ENCODE measurements around the gene CHD1.

The CHD1 gene

GRCh38 chr5:98935206-98935605 is 6.4 kb upstream of the CHD1 start:
- no peak for DNase-seq

- DNase-seq = no peak
Measured at GRCh38 chr5:98934546-98934945, 5.7 kb upstream of the CHD1 start.

- peak; percentile 95 to 98 for DNase-seq
Measured at GRCh38 chr5:98933445-98934072, 4.8 kb upstream of the CHD1 start.

GRCh38 chr5:98930972-98931762 is 2.4 kb upstream of the CHD1 start:
- no peak for DNase-seq

- DNase-seq = peak; percentile 92 to 94
Measured at GRCh38 chr5:98929710-98930298, 997 bp upstream of the CHD1 start.

- DNase-seq = peak; percentile 42 to 47
Measured at GRCh38 chr5:98927989-98928872, 576 bp downstream of the CHD1 start.

- DNase-seq = peak; percentile 65 to 74
Measured at GRCh38 chr5:98927242-98927988, 1.4 kb downstream of the CHD1 start.

GRCh38 chr5:98923966-98924365 is 4.8 kb downstream of the CHD1 start:
- no peak for DNase-seq

- no peak for DNase-seq
Measured at GRCh38 chr5:98921947-98922505, 6.8 kb downstream of the CHD1 start.

GRCh38 chr5:98917433-98917832 is 11.4 kb downstream of the CHD1 start:
- no peak for DNase-seq

GRCh38 chr5:98916540-98916939 is 12.3 kb downstream of the CHD1 start:
- no peak for DNase-seq

- no peak for DNase-seq
Measured at GRCh38 chr5:98913911-98914310, 14.9 kb downstream of the CHD1 start.

- peak in 1 of 2 experiments; percentile 19 for DNase-seq
Measured at GRCh38 chr5:98911280-98912040, 17.3 kb downstream of the CHD1 start.

GRCh38 chr5:98909363-98909762 is 19.4 kb downstream of the CHD1 start:
- no peak for DNase-seq

GRCh38 chr5:98907951-98908350 is 20.9 kb downstream of the CHD1 start:
- no peak for DNase-seq

GRCh38 chr5:98906756-98907355 is 22.0 kb downstream of the CHD1 start:
- DNase-seq = no peak

GRCh38 chr5:98905857-98906688 is 22.7 kb downstream of the CHD1 start:
- peak; percentile 51 to 63 for DNase-seq

GRCh38 chr5:98904780-98905179 is 24.0 kb downstream of the CHD1 start:
- DNase-seq = no peak

GRCh38 chr5:98902733-98903132 is 26.1 kb downstream of the CHD1 start:
- no peak for DNase-seq

GRCh38 chr5:98899456-98899855 is 29.4 kb downstream of the CHD1 start:
- DNase-seq = no peak
